SK-N-SH (cell line): ENCODE results near the gene TASP1. TPM values are rescaled to one million over a fixed set of nuclear protein-coding genes. Genes with fewer than 3 reads are reported as not detected.

Experiments used
- CTCF ChIA-PET: fragments of 300-600, 350-600 bp; formaldehyde crosslinking; extraction: SDS; loops from one replicate; lab custom pipeline; 2021; lab: Yijun Ruan, JAX
- POLR2A ChIA-PET: fragments of 350-600 bp; sonication (Branson Sonifier 250); formaldehyde crosslinking; extraction: SDS; loops from one replicate; lab custom pipeline; 2020; ENCODE audit warnings: antibody characterized with exemption, inconsistent platforms; lab: Yijun Ruan, JAX
- DNase-seq: peaks from one replicate; pipeline ENCODE4 v3.0.0; 2012
- H2AFZ ChIP-seq: fragments of 200-600 bp; sonication (generic); 2 replicates; pipeline ENCODE4 v1.8.1; 2016; ENCODE audit warnings: antibody characterized with exemption, mild to moderate bottlenecking, low read depth
- H3F3A ChIP-seq: fragments of 200-600 bp; sonication (generic); replicated peaks from 2 replicates; pipeline ENCODE3; 2016; ENCODE audit warnings: antibody characterized with exemption, mild to moderate bottlenecking; ENCODE audit not compliant: insufficient read depth
- H3K27ac ChIP-seq, 2 experiments: fragments of 200-500 bp in 1 of 2; fragments of 200-600 bp in 1 of 2; sonication (Bioruptor generic) in 1 of 2; sonication (generic), shearing (Covaris generic) in 1 of 2; 2 replicates each; pipeline versions ENCODE4 v1.5.1 to v1.6.1; 2014 to 2016; ENCODE audit warnings: low read depth in 2 of 2, inconsistent platforms in 1 of 2, low read length in 1 of 2, mild to moderate bottlenecking in 1 of 2, mixed read lengths in 1 of 2
- H3K27me3 ChIP-seq: fragments of 200-600 bp; sonication (generic), shearing (Covaris generic); 2 replicates; pipeline ENCODE4 v1.6.1; 2016; ENCODE audit warnings: mixed run types; ENCODE audit not compliant: insufficient read depth
- H3K36me3 ChIP-seq, 2 experiments: fragments of 200-500 bp in 1 of 2; fragments of 200-600 bp in 1 of 2; sonication (Bioruptor generic) in 1 of 2; sonication (generic) in 1 of 2; replicated peaks in 1 of 2; 2 replicates each; pipeline versions ENCODE3 to v1.5.1; 2014 to 2016; ENCODE audit warnings: low read length in 1 of 2, mild to moderate bottlenecking in 1 of 2; ENCODE audit not compliant: insufficient read depth in 2 of 2, control insufficient read depth in 1 of 2
- H3K4me1 ChIP-seq, 2 experiments: fragments of 200-500 bp in 1 of 2; fragments of 200-600 bp in 1 of 2; sonication (Bioruptor generic) in 1 of 2; sonication (generic), shearing (Covaris generic) in 1 of 2; 2 replicates each; pipeline versions ENCODE4 v1.5.1 to v1.6.1; 2014 to 2016; ENCODE audit warnings: low read depth in 1 of 2, low read length in 1 of 2, mixed run types in 1 of 2; ENCODE audit not compliant: insufficient read depth in 2 of 2, control insufficient read depth in 1 of 2
- H3K4me2 ChIP-seq: fragments of 200-600 bp; sonication (generic), shearing (Covaris generic); 2 replicates; pipeline ENCODE4 v1.6.1; 2017; ENCODE audit warnings: mixed run types
- H3K4me3 ChIP-seq, 2 experiments: fragments of 200-500 bp in 1 of 2; fragments of 200-600 bp in 1 of 2; sonication (Bioruptor generic) in 1 of 2; sonication (generic), shearing (Covaris generic) in 1 of 2; 2 replicates each; pipeline versions ENCODE4 v1.5.1 to v1.8.1; 2014 to 2016; ENCODE audit warnings: low read depth in 2 of 2, inconsistent platforms in 1 of 2, low read length in 1 of 2, mild to moderate bottlenecking in 1 of 2, mixed read lengths in 1 of 2, moderate library complexity in 1 of 2
- H3K79me2 ChIP-seq: fragments of 200-600 bp; sonication (generic); 2 replicates; pipeline ENCODE4 v1.8.1; 2017; ENCODE audit warnings: mild to moderate bottlenecking; ENCODE audit not compliant: insufficient read depth
- H3K9ac ChIP-seq: fragments of 200-600 bp; sonication (generic); 2 replicates; pipeline ENCODE4 v1.6.1; 2017; ENCODE audit warnings: mixed run types
- H3K9me2 ChIP-seq: fragments of 200-600 bp; sonication (generic); 2 replicates; pipeline ENCODE4 v1.6.1; 2017; ENCODE audit warnings: mixed run types
- H3K9me3 ChIP-seq: fragments of 200-600 bp; sonication (generic); 2 replicates; pipeline ENCODE4 v1.6.1; 2017; ENCODE audit warnings: mixed run types, mild to moderate bottlenecking, moderate library complexity
- H4K20me1 ChIP-seq: fragments of 200-600 bp; sonication (generic); 2 replicates; pipeline ENCODE4 v1.6.1; 2017; ENCODE audit warnings: mild to moderate bottlenecking, mixed run types; ENCODE audit not compliant: insufficient read depth
- CHD2 ChIP-seq: fragments of 150-350 bp; IDR thresholded peaks from 2 replicates; pipeline ENCODE4 v1.6.1; 2018; ENCODE audit warnings: low read length; ENCODE audit not compliant: partially characterized antibody
- ELF1 ChIP-seq: IDR thresholded peaks from 2 replicates; pipeline ENCODE4 v1.4.0; 2012
- EP300 ChIP-seq, 2 experiments: IDR thresholded peaks; 2 replicates each; pipeline versions ENCODE4 v1.4.0 to v1.6.1; 2012; ENCODE audit warnings: borderline replicate concordance in 1 of 2, low read depth in 1 of 2, low read length in 1 of 2
- EZH2phosphoT487 ChIP-seq: fragments of 200-600 bp; sonication (generic); IDR thresholded peaks from 2 replicates; pipeline ENCODE4 v1.6.1; 2017; ENCODE audit warnings: low read depth, mixed run types, mild to moderate bottlenecking, antibody characterized with exemption, moderate library complexity, borderline replicate concordance
- FOSL2 ChIP-seq: IDR thresholded peaks from 2 replicates; pipeline ENCODE4 v1.4.0; 2012; ENCODE audit warnings: low read depth, mild to moderate bottlenecking, moderate library complexity, borderline replicate concordance
- FOXJ3 ChIP-seq: sonication (generic); formaldehyde crosslinking; IDR thresholded peaks from 2 replicates; pipeline ENCODE4 v1.5.1; 2020; ENCODE audit warnings: mild to moderate bottlenecking, missing genetic modification reagents
- FOXM1 ChIP-seq: IDR thresholded peaks from 2 replicates; pipeline ENCODE4 v1.4.0; 2012; ENCODE audit warnings: low read depth, mild to moderate bottlenecking
- JUND ChIP-seq: IDR thresholded peaks from 2 replicates; pipeline ENCODE4 v1.4.0; 2012
- MXI1 ChIP-seq: IDR thresholded peaks from 2 replicates; pipeline ENCODE4 v1.6.1; 2012; ENCODE audit warnings: mild to moderate bottlenecking, low read depth, low read length, improper control_type of control experiment
- NRF1 ChIP-seq: IDR thresholded peaks from 2 replicates; pipeline ENCODE4 v1.6.1; 2012; ENCODE audit warnings: low read depth, mild to moderate bottlenecking, low read length
- PBX3 ChIP-seq: IDR thresholded peaks from 2 replicates; pipeline ENCODE4; 2012
- RAD21 ChIP-seq: IDR thresholded peaks from 2 replicates; pipeline ENCODE4 v1.6.1; 2012; ENCODE audit warnings: mild to moderate bottlenecking, low read length
- REST ChIP-seq: IDR thresholded peaks from 2 replicates; pipeline ENCODE4 v1.6.1; 2012; ENCODE audit warnings: mild to moderate bottlenecking, low read depth, low read length, moderate library complexity
- RXRA ChIP-seq: IDR thresholded peaks from 2 replicates; pipeline ENCODE4 v1.4.0; 2012; ENCODE audit warnings: low read depth, mild to moderate bottlenecking, borderline replicate concordance
- SMC3 ChIP-seq: IDR thresholded peaks from 2 replicates; pipeline ENCODE4 v1.6.1; 2012; ENCODE audit warnings: low read depth, low read length, improper control_type of control experiment
- TCF12 ChIP-seq: IDR thresholded peaks from 2 replicates; pipeline ENCODE4 v1.4.0; 2012
- TEAD4 ChIP-seq: IDR thresholded peaks from 2 replicates; pipeline ENCODE4 v1.4.0; 2012; ENCODE audit warnings: mild to moderate bottlenecking, borderline replicate concordance; ENCODE audit not compliant: insufficient read depth
- WGBS: methylation state at CpG from one replicate; pipeline ENCODE4 v1.1.6; 2017; ENCODE audit warnings: low lambda C conversion rate; 5-methylcytosine and 5-hydroxymethylcytosine counted together
- polyA plus RNA-seq, 3 experiments: library from polyadenylated mRNA; depleted of rRNA; stranded (reverse); fragments of >200 nt; gene quantifications; 2 replicates each; pipeline ENCODE4 v1.2.3, GENCODE V29; 2012
- TF ChIP-seq, protein P1 (sequence below): fragments of 150-350 bp; IDR thresholded peaks from 2 replicates; pipeline ENCODE4 v1.6.1; 2016; ENCODE audit warnings: mild to moderate bottlenecking, low read depth, low read length
- TF ChIP-seq, protein P2 (sequence below): IDR thresholded peaks from 2 replicates; pipeline ENCODE4 v1.4.0; 2012; ENCODE audit warnings: low read depth, borderline replicate concordance
- TF ChIP-seq, protein P3 (sequence below): fragments of 200-600 bp; sonication (generic); IDR thresholded peaks from 2 replicates; pipeline ENCODE4 v1.6.1; 2017; ENCODE audit warnings: antibody characterized with exemption, mild to moderate bottlenecking, moderate library complexity

TASP1 gene
- polyA plus RNA-seq, 1 of the 3 experiments (the other 2 are of a cell fraction), result 5.9 TPM

DNA sequence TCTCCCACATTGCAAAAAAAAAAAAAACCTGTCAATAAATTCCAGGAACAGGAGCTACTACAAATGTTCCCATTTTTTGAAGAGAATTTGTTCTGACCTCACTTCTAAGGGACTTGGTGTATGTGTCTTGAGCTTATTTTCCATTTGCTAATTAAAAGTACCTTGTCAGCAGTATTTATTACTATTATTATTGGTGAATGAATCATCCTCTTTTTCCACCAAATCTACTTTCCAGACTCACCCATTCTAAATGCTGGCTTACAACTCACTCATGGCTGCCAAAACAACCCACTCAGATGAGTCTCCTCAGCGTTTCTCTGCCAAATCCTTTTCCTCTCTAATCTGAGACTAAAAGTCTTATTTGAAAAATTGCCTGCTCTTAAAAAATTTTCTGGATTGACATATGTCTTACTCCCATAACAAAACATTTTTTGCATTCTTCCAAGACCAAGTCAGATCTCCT lies 33.2 kb upstream of the TASP1 start:
- Histone ChIP-seq H3K4me3 (no peak overlapping the region; a peak in 1 of 4 replicates), H3K9me3 (no peaks in the 10 kb centered on the region), H3K27me3 (no peaks in the 10 kb centered on the region), H3K4me1 (no peaks in the 10 kb centered on the region), H3K27ac (no peak overlapping the region), H3K79me2 (no peaks in the 10 kb centered on the region), H3F3A (no peaks in the 10 kb centered on the region), H3K9me2 (no peaks in the 10 kb centered on the region), H4K20me1 (no peaks in the 10 kb centered on the region), H2AFZ (no peak overlapping the region), H3K36me3 (no peaks in the 10 kb centered on the region), H3K4me2 (no peak overlapping the region), H3K9ac (no peak overlapping the region)
- ChIA-PET CTCF (no interaction called here), POLR2A (no interaction called here)
- WGBS, result 3% methylated on average over 1 of the region's 1 CpG
- no peak for DNase-seq
- TF ChIP-seq MXI1 (no peak), EP300 (IDR thresholded peaks at IDR 0.05; ENCODE audit: borderline replicate concordance in 1 of 2, low read depth in 1 of 2, low read length in 1 of 2) (no peak)
- TF ChIP-seq, protein P1, sequence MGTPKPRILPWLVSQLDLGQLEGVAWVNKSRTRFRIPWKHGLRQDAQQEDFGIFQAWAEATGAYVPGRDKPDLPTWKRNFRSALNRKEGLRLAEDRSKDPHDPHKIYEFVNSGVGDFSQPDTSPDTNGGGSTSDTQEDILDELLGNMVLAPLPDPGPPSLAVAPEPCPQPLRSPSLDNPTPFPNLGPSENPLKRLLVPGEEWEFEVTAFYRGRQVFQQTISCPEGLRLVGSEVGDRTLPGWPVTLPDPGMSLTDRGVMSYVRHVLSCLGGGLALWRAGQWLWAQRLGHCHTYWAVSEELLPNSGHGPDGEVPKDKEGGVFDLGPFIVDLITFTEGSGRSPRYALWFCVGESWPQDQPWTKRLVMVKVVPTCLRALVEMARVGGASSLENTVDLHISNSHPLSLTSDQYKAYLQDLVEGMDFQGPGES, result no peak

DNA sequence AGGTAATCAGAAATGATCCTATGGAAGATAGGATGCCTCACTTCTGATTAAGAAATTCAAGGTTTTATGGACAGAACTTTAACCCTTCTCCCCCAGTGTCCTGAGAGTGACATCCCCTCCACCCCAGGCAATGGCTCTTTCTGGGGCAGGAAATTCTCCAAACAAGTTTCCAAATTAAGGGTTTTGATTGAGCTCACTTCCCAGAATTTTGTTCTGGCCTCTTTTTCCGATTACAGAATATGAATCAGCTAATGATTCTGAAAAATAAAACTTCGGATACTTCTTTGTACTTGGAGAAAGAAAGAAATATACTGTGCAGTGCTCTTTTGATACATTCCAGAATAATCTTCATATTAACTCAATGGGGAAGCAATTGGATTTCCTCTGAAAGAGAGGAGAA lies 32.8 kb upstream of the TASP1 start:
- H3K4me3 ChIP-seq, result no peak overlapping the region; a peak in 1 of 4 replicates
- H3K4me1 ChIP-seq, result no peaks in the 10 kb centered on the region
- no peaks in the 10 kb centered on the region for H3K79me2 ChIP-seq
- H3K4me2 ChIP-seq, result no peak overlapping the region
- DNase-seq, result no peak
- H3F3A ChIP-seq, result no peaks in the 10 kb centered on the region
- no peaks in the 10 kb centered on the region for H3K9me3 ChIP-seq
- H3K9ac ChIP-seq, result no peak overlapping the region
- no peaks in the 10 kb centered on the region for H3K27me3 ChIP-seq
- H4K20me1 ChIP-seq, result no peaks in the 10 kb centered on the region
- H2AFZ ChIP-seq, result no peak overlapping the region
- H3K9me2 ChIP-seq, result no peaks in the 10 kb centered on the region
- H3K36me3 ChIP-seq, result no peaks in the 10 kb centered on the region
- WGBS, result 55% methylated on average over 2 of the region's 2 CpGs
- ChIA-PET POLR2A (no interaction called here), CTCF (no interaction called here)
- H3K27ac ChIP-seq, result no peak overlapping the region
- TF ChIP-seq PBX3 (no peak), TEAD4 (no peak), TCF12 (no peak), EZH2phosphoT487 (no peak), RXRA (no peak), NRF1 (no peak), FOSL2 (no peak), ELF1 (no peak), FOXM1 (no peak), FOXJ3 (CRISPR knock-in tag) (no peak), CHD2 (no peak), RAD21 (no peak), JUND (no peak), SMC3 (no peak), REST (no peak)
- TF ChIP-seq, protein P2, sequence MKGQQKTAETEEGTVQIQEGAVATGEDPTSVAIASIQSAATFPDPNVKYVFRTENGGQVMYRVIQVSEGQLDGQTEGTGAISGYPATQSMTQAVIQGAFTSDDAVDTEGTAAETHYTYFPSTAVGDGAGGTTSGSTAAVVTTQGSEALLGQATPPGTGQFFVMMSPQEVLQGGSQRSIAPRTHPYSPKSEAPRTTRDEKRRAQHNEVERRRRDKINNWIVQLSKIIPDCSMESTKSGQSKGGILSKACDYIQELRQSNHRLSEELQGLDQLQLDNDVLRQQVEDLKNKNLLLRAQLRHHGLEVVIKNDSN, result no peak
- TF ChIP-seq, protein P3, sequence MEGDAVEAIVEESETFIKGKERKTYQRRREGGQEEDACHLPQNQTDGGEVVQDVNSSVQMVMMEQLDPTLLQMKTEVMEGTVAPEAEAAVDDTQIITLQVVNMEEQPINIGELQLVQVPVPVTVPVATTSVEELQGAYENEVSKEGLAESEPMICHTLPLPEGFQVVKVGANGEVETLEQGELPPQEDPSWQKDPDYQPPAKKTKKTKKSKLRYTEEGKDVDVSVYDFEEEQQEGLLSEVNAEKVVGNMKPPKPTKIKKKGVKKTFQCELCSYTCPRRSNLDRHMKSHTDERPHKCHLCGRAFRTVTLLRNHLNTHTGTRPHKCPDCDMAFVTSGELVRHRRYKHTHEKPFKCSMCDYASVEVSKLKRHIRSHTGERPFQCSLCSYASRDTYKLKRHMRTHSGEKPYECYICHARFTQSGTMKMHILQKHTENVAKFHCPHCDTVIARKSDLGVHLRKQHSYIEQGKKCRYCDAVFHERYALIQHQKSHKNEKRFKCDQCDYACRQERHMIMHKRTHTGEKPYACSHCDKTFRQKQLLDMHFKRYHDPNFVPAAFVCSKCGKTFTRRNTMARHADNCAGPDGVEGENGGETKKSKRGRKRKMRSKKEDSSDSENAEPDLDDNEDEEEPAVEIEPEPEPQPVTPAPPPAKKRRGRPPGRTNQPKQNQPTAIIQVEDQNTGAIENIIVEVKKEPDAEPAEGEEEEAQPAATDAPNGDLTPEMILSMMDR, result no peak
